Mucosa of rectum (tissue), 2 donors: ENCODE data around the gene ZNF891.

ENCODE experiments used
- H3K27ac ChIP-seq, 2 donors: one replicate each; pipeline ENCODE4 v1.7.0; 2013; ENCODE audit warnings: inconsistent platforms in 2 of 2, low read depth in 2 of 2, low read length in 2 of 2
- H3K27me3 ChIP-seq, 2 donors: one replicate each; pipeline ENCODE4 v1.7.0; 2013; ENCODE audit warnings: low read length in 2 of 2; ENCODE audit not compliant: control insufficient read depth in 2 of 2, insufficient read depth in 2 of 2
- H3K36me3 ChIP-seq, 2 donors: one replicate each; pipeline ENCODE4 v1.7.0; 2013; ENCODE audit warnings: low read length in 2 of 2; ENCODE audit not compliant: control insufficient read depth in 2 of 2, insufficient read depth in 2 of 2
- H3K4me1 ChIP-seq, 2 donors: one replicate each; pipeline ENCODE4 v1.7.0; 2013; ENCODE audit warnings: low read length in 2 of 2, mild to moderate bottlenecking in 1 of 2; ENCODE audit not compliant: control insufficient read depth in 2 of 2, insufficient read depth in 2 of 2
- H3K4me3 ChIP-seq, 2 donors: one replicate each; pipeline ENCODE4 v1.7.0; 2013; ENCODE audit warnings: low read length in 2 of 2
- H3K9ac ChIP-seq, 2 donors: one replicate each; pipeline ENCODE4 v1.7.0; 2013; ENCODE audit warnings: low read length in 2 of 2, low read depth in 1 of 2, mild to moderate bottlenecking in 1 of 2
- H3K9me3 ChIP-seq, 2 donors: one replicate each; pipeline ENCODE4 v1.7.0; 2013; ENCODE audit warnings: low read length in 2 of 2; ENCODE audit not compliant: control insufficient read depth in 2 of 2
- donor health status: healthy.
- donor health status: Normal muscosa, but diverticular disease.

ZNF891 gene

GRCh38 chr12:133130038-133130807 is at the start of gene ZNF891, which contains the start of gene ZNF10:
Gene ZNF891 (minus strand): TSS chr12:133130274. CDS start chr12:133121918, 8,356 bp downstream.
Gene ZNF10 (plus strand): TSS chr12:133130627. CDS start chr12:133144493, 13,866 bp downstream.
- no peaks in the 10 kb centered on the region for H3K27me3 ChIP-seq
- peaks cover 14 to 22% of the 10 kb centered on the region in 2 donors for H3K36me3 ChIP-seq
- peaks cover 22 to 38% of the 10 kb centered on the region in 2 donors for H3K9me3 ChIP-seq
- H3K27ac ChIP-seq, result peak within 1 kb of the TSS; percentile 88 to 96
- peak within 1 kb of the TSS; percentile 77 to 87 for H3K9ac ChIP-seq
- peak within 1 kb of the TSS; percentile 89 to 98 for H3K4me3 ChIP-seq
- H3K4me1 ChIP-seq, result peaks cover 0 to 2% of the 10 kb centered on the region in 2 donors

- H3K27me3 ChIP-seq, result no peaks in the 10 kb centered on the region
- no peak overlapping the region for H3K9ac ChIP-seq
- no peak overlapping the region for H3K4me3 ChIP-seq
- no peaks in the 10 kb centered on the region for H3K4me1 ChIP-seq
- H3K9me3 ChIP-seq, result peaks cover 19 to 21% of the 10 kb centered on the region in 2 donors
- H3K36me3 ChIP-seq, result no peaks in the 10 kb centered on the region
- no peak overlapping the region for H3K27ac ChIP-seq
Measured at GRCh38 chr12:133174901-133175300, 44.8 kb upstream of the ZNF891 start.

GRCh38 chr12:133172491-133172890 is 42.4 kb upstream of the ZNF891 start:
- Histone ChIP-seq H3K36me3 (no peaks in the 10 kb centered on the region), H3K4me1 (no peaks in the 10 kb centered on the region), H3K9me3 (peaks cover 20 to 21% of the 10 kb centered on the region in 2 donors), H3K27ac (no peak overlapping the region), H3K9ac (no peak overlapping the region), H3K4me3 (no peak overlapping the region), H3K27me3 (no peaks in the 10 kb centered on the region)

- H3K9me3 ChIP-seq, result peaks cover 13 to 18% of the 10 kb centered on the region in 2 donors
- H3K4me3 ChIP-seq, result no peak overlapping the region
- no peak overlapping the region for H3K9ac ChIP-seq
- H3K36me3 ChIP-seq, result no peaks in the 10 kb centered on the region
- H3K27me3 ChIP-seq, result no peaks in the 10 kb centered on the region
- no peak overlapping the region for H3K27ac ChIP-seq
- no peaks in the 10 kb centered on the region for H3K4me1 ChIP-seq
Measured at GRCh38 chr12:133165776-133166175, 35.7 kb upstream of the ZNF891 start.

GRCh38 chr12:133156125-133156690 is 26.1 kb upstream of the ZNF891 start:
- no peak overlapping the region for H3K27ac ChIP-seq
- H3K36me3 ChIP-seq, result peaks cover 43 to 51% of the 10 kb centered on the region in 2 donors
- no peaks in the 10 kb centered on the region for H3K27me3 ChIP-seq
- H3K9me3 ChIP-seq, result peaks cover 64 to 67% of the 10 kb centered on the region in 2 donors
- H3K4me1 ChIP-seq, result no peaks in the 10 kb centered on the region
- H3K4me3 ChIP-seq, result peak overlapping the region in 1 of 2 donors; percentile 14
- no peak overlapping the region for H3K9ac ChIP-seq

GRCh38 chr12:133145981-133146380 is 15.9 kb upstream of the ZNF891 start:
- Histone ChIP-seq H3K27ac (no peak overlapping the region), H3K27me3 (no peaks in the 10 kb centered on the region), H3K9ac (no peak overlapping the region), H3K4me1 (no peaks in the 10 kb centered on the region), H3K9me3 (peaks cover 19 to 24% of the 10 kb centered on the region in 2 donors), H3K4me3 (no peak overlapping the region), H3K36me3 (peaks cover 15 to 27% of the 10 kb centered on the region in 2 donors)

- Histone ChIP-seq H3K9me3 (peaks cover 54 to 58% of the 10 kb centered on the region in 2 donors), H3K27ac (no peak overlapping the region), H3K4me3 (no peak overlapping the region), H3K4me1 (peaks cover 0 to 2% of the 10 kb centered on the region in 2 donors), H3K36me3 (peaks cover 28 to 37% of the 10 kb centered on the region in 2 donors), H3K27me3 (no peaks in the 10 kb centered on the region), H3K9ac (no peak overlapping the region)
Measured at GRCh38 chr12:133135747-133136146, 5.7 kb upstream of the ZNF891 start.

- Histone ChIP-seq H3K4me3 (peak overlapping the region; percentile 89 to 98), H3K4me1 (peaks cover 0 to 2% of the 10 kb centered on the region in 2 donors), H3K27ac (peak overlapping the region; percentile 88 to 96), H3K9ac (peak overlapping the region; percentile 77 to 87), H3K9me3 (peaks cover 23 to 38% of the 10 kb centered on the region in 2 donors), H3K27me3 (no peaks in the 10 kb centered on the region), H3K36me3 (peaks cover 15 to 24% of the 10 kb centered on the region in 2 donors)
Measured at GRCh38 chr12:133130808-133131128, 694 bp upstream of the ZNF891 start.

- H3K27ac ChIP-seq, result peak overlapping the region; percentile 88 to 96
- H3K36me3 ChIP-seq, result peaks cover 13 to 20% of the 10 kb centered on the region in 2 donors
- peaks cover 0 to 2% of the 10 kb centered on the region in 2 donors for H3K4me1 ChIP-seq
- H3K4me3 ChIP-seq, result peak overlapping the region; percentile 89 to 98
- no peaks in the 10 kb centered on the region for H3K27me3 ChIP-seq
- peak overlapping the region; percentile 77 for H3K9ac ChIP-seq
- peaks cover 25 to 42% of the 10 kb centered on the region in 2 donors for H3K9me3 ChIP-seq
Measured at GRCh38 chr12:133129368-133130037, 571 bp downstream of the ZNF891 start.

- peaks cover 21 to 30% of the 10 kb centered on the region in 2 donors for H3K36me3 ChIP-seq
- no peak overlapping the region for H3K27ac ChIP-seq
- H3K4me3 ChIP-seq, result no peak overlapping the region
- H3K9me3 ChIP-seq, result peaks cover 58 to 62% of the 10 kb centered on the region in 2 donors
- H3K4me1 ChIP-seq, result no peaks in the 10 kb centered on the region
- H3K9ac ChIP-seq, result no peak overlapping the region
- no peaks in the 10 kb centered on the region for H3K27me3 ChIP-seq
Measured at GRCh38 chr12:133124674-133125073, 5.4 kb downstream of the ZNF891 start.
